GM21367 (cell line): ENCODE results near the gene POLR3B.

ENCODE experiments used
- ATAC-seq: cut with Tn5 transposase; IDR thresholded peaks from one replicate; pipeline ENCODE4 v1.9.1; 2021; ENCODE audit not compliant: unreplicated experiment

Gene POLR3B

DNA sequence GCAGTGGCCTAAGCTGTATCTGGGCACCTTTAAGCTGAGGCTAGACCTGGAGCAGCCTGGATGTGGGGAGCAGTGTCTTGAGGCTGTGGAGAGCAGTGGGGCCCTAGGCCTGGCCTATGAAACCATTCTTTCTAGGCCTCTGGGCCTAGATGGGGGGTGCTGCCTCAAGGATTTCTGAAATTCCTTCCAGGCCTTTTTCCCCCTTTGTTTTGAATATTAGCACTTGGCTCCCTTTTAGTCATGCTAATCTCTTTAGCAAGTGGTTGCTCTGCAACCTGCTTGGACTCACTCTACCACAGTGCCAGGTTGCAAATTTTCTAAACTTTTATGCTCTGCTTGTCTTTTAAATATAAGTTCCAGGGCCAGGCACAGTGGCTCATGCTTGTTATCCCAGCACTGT is 183.7 kb downstream of the POLR3B start:
- no peak for ATAC-seq

DNA sequence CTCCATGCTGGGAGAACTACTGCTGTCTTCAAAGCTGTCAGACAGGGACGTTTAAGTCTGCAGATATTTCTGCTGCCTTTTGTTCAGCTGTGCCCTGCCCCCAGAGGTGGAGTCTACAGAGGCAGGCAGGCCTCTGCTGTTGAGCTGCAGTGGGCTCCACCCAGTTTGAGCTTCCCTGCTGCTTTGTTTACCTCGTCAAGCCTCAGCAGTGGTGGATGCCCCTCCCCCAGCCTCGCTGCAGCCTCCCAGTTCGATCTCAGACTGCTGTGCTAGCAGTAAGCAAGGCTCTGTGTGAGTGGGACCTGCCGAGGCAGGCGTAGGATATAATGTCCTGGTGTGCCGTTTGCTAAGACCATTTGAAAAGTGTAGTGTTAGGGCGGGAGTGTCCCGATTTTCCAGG is 193.9 kb downstream of the POLR3B start:
- ATAC-seq = no peak

DNA sequence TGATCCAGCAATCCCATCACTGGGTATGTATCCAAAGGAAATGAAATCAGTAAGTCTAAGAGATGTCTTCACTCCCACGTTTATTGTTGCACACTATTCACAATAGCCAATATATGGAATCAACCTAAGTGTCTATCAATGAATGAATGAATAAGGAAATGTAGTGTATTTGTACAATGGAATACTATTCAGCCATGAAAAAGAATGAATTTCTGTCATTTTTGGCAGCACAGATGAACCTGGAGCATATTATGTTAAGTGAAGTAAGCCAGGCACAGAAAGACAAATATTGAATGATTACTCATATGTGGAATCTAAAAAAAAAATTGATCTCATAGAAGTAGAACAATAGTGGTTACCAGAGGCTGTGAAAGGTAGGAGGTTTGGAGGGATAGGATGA is 194.7 kb downstream of the POLR3B start:
- no peak for ATAC-seq
